Measurements from ENCODE around the gene ARMH4.

DNA sequence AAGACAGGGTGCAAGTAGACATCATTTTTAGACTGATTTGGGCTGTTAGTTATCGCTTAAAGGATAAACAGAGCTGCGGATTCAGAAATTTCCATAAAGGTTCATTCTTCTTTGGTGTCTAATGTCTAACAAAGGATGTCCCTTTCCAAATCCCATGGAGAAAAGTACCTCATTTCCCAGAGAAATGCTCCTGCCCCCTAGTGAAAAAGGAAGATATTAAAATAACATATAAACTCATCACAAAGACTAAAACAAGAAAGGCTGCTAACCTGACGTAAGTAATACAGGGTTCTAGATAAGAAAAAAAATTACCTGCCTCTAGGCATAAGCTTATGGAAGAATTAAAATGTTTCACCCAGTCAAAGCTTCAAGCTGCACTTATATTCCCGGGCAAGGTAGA is 22.8 kb downstream of the ARMH4 start:
- TF ChIP-seq, protein P1, sequence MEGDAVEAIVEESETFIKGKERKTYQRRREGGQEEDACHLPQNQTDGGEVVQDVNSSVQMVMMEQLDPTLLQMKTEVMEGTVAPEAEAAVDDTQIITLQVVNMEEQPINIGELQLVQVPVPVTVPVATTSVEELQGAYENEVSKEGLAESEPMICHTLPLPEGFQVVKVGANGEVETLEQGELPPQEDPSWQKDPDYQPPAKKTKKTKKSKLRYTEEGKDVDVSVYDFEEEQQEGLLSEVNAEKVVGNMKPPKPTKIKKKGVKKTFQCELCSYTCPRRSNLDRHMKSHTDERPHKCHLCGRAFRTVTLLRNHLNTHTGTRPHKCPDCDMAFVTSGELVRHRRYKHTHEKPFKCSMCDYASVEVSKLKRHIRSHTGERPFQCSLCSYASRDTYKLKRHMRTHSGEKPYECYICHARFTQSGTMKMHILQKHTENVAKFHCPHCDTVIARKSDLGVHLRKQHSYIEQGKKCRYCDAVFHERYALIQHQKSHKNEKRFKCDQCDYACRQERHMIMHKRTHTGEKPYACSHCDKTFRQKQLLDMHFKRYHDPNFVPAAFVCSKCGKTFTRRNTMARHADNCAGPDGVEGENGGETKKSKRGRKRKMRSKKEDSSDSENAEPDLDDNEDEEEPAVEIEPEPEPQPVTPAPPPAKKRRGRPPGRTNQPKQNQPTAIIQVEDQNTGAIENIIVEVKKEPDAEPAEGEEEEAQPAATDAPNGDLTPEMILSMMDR (IDR thresholded peaks at IDR 0.05) = no peak
- no peak for TF ChIP-seq EP300 (IDR thresholded peaks at IDR 0.05)

All from ovary (tissue), 3 donors.